Inflammatory macrophage treated with lipopolysaccharide for 1 hour (primary cell): ENCODE results near the gene UBASH3A.
"Not testable (repeated sequence)": the region's sequence is repeated elsewhere in the genome, so short reads cannot be mapped to it uniquely, and the experiment has no call there.

ENCODE experiments used
- DNase-seq, 2 donors: peaks; one replicate each; pipeline ENCODE4 v3.0.0-alpha.2; 2020 to 2022

The UBASH3A gene

GRCh38 chr21:42391297-42391696, 12.4 kb upstream of the UBASH3A start:
- no peak for DNase-seq

DNA sequence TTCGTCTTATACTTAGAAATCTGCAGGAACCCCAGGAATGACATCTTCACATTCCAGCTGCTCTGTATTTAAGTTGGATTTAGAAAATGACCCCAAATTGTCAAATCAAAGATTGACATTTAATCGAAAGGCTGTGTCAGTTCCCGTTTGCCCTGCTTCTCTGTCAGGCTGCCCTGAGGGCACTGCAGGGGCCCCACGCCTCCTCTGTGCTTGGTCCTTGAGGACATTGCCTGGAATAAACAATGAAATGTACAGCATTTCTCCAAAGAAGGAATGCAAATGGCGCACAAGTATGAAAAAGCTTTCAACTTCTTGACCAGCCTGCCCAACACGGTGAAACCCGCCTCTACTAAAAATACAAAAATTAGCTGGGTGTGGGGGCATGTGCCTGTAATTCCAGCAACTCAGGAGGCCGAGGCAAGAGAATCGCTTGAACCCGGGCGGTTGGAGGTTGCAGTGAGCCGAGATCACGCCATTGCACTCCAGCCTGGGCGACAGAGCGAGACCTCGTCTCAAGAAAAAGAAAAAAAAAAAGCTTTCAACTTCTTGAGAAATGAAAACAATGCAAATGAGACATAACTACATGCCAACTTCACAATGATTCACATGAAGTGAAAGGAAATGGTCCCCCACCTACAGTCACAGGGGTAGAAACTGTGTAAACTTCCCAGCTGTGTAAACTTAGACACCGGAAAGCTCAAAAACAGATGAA, 10.8 kb upstream of the UBASH3A start:
- DNase-seq: no peak

DNA sequence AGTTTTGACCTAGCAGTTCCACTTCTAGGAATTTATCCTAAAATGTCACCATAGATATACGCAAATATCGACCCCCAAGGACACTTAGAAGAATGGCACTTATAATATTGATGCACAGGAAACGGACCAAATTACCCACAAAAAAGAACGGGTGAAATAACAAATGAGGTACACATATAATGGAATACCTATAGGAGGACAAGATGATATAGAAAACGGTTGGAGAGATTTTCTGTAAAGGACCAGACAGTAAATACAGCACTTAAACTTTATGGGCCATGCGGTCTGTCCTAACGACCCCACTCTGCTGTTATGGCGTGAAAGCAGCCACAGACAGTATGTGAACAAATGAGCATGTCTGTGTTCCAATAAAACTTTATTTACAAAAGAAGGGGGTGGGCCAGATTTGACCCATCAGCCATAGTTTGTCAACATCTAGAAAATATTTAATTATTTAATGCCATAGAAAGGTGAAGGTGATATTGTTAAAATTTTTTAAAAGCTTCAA, 10.2 kb upstream of the UBASH3A start:
- no peak for DNase-seq

DNA sequence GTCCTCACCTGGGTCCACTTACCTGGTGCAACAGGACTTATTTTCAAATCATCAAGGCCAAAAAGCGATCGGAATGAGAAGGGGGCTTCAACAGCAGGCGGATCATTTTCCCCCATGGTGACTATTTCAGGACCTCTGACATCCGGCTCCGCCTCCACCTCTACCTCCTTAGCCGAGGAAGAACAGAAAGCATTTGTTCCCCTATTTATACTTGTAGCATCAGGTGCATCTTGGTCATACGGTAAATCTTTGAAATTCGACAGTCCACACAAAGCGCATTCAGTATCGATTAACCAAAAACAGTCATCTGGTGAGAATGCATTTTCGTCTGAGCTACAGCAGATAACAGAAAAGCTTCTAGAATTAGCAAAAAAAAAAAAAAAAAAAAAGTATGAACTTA, 8.4 kb upstream of the UBASH3A start:
- no peak for DNase-seq

- DNase-seq: no peak
These were observed 7.6 kb upstream of the UBASH3A start, which contains the start of gene TMPRSS3 for GRCh38 chr21:42395905-42396651. TSS of gene TMPRSS3 (minus strand) at chr21:42396052. CDS start at chr21:42395417, 635 bp downstream.

- DNase-seq: no peak
These were observed 6.6 kb upstream of the UBASH3A start for GRCh38 chr21:42396799-42397745.

DNA sequence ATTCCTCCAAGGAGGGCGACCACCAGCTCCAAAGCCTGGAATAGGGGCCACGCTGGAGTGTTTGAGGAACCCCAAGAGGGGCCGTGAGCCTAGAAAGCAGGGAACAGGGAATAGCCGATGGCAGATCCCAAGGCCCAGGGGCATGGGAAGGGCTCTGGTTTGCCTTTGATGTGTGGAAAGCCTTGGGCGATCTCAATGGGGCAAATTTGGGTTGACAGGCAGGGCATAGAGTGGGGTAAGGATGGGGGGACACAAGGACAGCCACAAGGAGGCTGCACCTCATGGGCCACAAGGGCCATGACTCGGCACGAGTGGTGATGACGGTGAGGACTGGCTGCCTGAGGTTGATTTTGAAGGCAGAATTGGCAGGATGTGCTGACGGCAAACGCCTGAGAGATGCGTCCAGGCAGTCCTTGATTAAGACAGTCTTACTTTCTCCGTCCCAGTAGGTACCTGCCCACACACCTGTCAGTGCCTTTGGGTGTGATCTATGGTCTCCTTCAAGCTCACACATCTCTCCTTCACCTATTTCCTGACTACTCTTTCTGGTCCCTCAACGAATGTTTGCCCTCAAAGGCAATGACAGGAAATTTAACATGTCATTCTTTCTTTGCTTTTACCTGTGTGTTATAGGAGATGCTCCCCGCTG, 5.8 kb upstream of the UBASH3A start:
- DNase-seq: no peak

- no peak for DNase-seq
These were observed 5.2 kb upstream of the UBASH3A start for GRCh38 chr21:42398436-42399028.

DNA sequence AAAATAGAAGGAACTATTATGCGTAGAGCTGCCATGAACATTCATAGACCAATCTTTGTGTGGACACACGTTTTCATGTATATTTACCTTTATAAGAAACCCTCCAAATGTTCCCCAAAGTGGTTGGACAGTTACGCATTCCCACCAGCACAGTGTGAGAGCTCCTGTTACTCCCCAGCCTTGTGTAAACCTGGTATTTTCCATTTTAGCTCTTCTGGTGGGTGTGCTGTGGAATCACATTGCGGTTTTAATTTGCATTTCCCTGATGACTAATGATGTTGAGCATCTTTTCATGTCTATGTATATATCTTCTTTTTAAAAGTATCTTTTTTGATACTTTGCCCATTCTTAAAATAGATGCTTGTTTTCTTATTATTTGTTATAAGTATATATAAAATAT, 3.2 kb upstream of the UBASH3A start:
- DNase-seq: peak in 1 of 2 donors; percentile 51

GRCh38 chr21:42401154-42401553, 2.5 kb upstream of the UBASH3A start:
- DNase-seq: no peak

DNA sequence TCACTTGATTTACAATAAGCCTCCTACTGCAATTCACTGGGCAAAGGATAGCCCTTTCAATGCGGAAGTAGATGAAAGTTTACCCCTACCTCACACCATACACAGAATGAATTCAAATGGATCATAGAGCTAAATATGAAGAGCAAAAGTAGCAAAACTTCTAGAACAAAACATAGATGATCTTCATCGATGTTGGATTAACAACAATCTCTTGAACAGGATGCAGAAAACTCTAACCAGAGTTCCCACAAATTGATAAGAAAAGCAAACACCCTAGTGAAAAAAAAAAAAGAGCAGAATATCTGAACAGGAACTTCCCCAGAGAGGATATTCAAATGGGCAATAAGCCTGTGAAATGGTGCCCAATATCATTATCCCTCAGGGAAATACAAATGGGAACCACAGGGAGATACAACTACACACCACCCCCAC, 1.9 kb upstream of the UBASH3A start:
- DNase-seq: no peak

- DNase-seq: no peak
These were observed 837 bp downstream of the UBASH3A start for GRCh38 chr21:42404539-42404938.

DNA sequence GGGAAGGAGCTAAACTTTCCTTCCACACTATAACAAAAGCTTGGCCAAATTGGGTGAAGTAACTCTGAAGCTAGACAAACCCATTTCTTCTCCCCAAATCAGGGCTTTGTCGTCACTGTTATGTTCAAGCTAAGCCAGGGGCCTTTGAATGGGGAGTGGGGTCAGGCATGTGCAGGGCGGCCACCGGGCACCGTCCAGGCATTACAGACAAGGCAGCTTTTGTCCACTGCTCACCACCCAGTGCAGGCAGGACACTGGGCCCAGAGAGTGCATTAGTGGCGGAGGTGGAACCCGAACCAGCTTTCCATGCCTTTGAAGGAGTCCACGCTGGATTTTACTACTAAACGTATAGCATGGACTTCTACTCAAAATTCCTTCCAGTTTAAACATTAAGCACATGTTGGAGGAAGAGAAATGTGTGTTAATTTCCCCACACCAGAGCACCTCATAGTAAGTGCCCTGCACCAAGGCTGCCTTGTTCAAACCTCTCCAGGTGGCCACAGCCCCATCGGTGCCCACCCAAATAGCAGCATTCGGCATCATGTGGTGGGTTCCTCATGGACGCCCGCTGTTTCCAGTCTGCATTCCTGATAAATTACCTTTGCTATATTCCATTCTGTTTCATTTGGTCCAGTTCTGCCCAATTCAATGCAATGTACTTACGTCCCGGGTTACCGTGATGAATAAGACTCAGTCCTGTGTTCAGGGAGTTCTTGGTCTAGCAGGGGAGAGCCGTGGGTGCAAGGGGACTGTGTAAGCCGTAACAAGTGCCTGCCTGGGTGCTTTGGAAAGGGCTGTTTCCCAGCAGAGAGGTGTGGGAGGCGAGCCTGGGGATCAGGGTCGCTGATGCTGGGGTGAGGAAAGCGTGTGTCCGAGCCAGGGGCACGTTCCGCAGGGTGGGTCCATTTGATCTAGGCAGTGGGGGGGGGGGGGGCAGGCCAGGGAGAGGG, 1.6 kb downstream of the UBASH3A start:
- DNase-seq: no peak

- DNase-seq: peak in 1 of 2 donors; percentile 43
These were observed 2.5 kb downstream of the UBASH3A start for GRCh38 chr21:42406201-42406621.

DNA sequence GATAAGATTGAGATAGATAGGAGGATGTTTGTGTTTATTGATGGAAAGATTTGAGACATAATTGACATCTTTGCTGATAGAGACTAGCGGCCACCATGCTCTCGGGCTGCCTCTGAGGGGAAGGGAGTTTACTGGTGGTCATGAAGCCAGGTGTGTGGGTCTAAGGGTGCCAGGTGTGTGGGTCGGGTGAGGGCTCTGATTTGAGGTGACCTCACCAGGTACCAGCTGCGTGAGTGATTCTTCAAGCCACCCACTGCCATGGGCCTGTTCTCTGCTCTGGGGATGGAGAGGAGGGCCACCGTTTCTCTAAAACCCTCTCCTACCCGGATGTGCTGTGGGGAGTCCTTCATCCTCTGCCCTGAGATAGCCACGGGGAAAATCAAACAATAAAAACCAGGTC, 3.2 kb downstream of the UBASH3A start:
- DNase-seq: no peak

GRCh38 chr21:42407476-42407875, 3.8 kb downstream of the UBASH3A start:
- DNase-seq: no peak

DNA sequence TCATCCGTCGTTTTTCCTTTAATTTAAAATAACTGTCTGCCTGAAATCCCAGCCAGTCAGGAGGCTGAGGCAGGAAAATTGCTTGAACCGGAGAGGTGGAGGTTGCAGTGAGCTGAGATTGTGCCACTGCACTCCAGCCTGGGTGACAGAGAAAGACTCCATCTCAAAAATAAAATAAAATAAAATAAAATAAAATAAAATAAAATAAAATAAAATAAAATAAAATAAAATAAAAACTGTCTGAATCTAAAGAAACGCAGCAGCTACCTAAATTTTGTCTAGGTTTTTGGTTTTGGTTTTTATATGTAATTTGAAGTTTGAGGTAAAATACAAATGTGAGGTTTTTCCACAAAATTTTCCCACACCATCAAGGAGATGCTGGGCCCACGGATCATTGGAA, 5.0 kb downstream of the UBASH3A start:
- not testable (repeated sequence) for DNase-seq

- DNase-seq: peak in 1 of 2 donors; percentile 42
These were observed 5.7 kb downstream of the UBASH3A start for GRCh38 chr21:42409366-42409765.

DNA sequence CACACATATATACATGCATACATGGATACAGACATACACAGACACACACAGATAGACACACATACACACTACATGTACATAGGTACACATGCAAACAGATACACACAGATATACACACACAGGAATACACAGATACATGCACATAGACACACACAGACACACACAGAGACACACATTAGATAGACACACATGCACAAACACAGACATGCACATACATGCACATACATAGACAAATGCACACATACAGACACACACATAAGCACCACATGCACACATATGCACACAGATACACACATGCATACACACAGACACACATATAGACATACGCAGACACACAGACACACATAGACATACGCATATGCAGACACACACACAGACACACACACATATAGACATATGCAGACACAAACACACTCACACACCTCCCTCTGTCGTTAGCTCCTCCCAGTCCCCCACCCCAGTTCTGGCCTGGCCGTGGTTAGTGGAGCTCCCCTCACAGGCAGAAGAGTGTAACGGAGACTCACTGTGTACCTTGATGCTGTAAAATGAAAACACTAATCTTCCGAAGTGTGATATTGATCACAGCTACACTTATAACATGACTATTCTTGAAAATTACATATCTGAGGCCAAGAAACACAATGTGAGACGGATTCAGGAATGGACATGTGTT, 7.6 kb downstream of the UBASH3A start:
- DNase-seq: no peak
